ENCODE measurements around the gene RRBP1. TPM values are rescaled to one million over a fixed set of nuclear protein-coding genes. Genes with fewer than 3 reads are reported as not detected.

Gene RRBP1
- total RNA-seq, 2 donors from 2014 or later = 402 to 509 TPM

DNA sequence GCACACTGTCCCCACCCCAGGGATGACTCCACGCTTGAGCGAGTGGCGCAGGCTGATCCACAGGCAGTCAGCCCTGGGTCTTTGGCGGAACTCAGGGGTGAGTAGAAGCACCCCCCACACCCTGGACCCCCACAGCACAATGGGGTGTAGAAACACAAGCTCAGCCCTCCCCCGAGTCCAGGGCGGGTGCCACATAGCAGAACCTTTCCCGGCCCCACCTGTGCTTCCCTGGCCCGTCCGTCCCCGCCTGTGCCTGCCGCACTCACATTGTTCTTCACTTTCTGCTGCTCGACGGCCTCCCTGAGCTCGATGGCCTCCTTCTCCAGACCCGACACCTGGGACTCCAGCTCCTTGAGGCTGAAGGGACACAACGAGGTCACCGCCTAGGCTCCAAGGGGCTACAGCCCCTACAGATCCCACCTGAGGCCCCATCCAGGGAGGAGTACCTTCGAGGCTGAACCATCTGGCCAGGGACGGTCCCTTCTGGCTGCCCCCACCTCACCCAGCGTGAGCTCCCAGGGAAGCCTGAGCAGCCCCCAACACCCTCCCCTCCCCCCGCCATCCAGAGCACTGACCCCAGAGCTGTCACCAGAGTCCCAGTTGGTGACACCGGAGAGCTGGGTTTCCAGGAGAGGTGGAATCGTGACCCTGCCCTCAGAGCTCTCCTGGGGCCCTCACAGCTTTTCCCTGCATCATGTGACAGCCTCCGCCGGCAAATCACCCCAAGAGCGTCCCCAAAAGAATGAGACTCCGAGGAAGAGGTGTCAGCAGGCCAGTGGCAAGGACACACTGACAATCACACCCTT, 56.6 kb downstream of the RRBP1 start:
- Histone ChIP-seq H3K9me3 (no peaks in the 10 kb centered on the region), H3K36me3 (peaks cover 51% of the 10 kb centered on the region), H3K27me3 (no peaks in the 10 kb centered on the region), H3K4me3 (no peak overlapping the region), H3K4me1 (peaks cover 7% of the 10 kb centered on the region), H3K9ac (ENCODE audit: low read depth in 2 of 2, low read length in 2 of 2) (no peak overlapping the region), H3K27ac (no peak overlapping the region)
- intact Hi-C loops (cut with DNase I) = no loop called here
- no peak for DNase-seq
- TF ChIP-seq, protein P1, sequence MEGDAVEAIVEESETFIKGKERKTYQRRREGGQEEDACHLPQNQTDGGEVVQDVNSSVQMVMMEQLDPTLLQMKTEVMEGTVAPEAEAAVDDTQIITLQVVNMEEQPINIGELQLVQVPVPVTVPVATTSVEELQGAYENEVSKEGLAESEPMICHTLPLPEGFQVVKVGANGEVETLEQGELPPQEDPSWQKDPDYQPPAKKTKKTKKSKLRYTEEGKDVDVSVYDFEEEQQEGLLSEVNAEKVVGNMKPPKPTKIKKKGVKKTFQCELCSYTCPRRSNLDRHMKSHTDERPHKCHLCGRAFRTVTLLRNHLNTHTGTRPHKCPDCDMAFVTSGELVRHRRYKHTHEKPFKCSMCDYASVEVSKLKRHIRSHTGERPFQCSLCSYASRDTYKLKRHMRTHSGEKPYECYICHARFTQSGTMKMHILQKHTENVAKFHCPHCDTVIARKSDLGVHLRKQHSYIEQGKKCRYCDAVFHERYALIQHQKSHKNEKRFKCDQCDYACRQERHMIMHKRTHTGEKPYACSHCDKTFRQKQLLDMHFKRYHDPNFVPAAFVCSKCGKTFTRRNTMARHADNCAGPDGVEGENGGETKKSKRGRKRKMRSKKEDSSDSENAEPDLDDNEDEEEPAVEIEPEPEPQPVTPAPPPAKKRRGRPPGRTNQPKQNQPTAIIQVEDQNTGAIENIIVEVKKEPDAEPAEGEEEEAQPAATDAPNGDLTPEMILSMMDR (IDR thresholded peaks at IDR 0.05) = no peak

DNA sequence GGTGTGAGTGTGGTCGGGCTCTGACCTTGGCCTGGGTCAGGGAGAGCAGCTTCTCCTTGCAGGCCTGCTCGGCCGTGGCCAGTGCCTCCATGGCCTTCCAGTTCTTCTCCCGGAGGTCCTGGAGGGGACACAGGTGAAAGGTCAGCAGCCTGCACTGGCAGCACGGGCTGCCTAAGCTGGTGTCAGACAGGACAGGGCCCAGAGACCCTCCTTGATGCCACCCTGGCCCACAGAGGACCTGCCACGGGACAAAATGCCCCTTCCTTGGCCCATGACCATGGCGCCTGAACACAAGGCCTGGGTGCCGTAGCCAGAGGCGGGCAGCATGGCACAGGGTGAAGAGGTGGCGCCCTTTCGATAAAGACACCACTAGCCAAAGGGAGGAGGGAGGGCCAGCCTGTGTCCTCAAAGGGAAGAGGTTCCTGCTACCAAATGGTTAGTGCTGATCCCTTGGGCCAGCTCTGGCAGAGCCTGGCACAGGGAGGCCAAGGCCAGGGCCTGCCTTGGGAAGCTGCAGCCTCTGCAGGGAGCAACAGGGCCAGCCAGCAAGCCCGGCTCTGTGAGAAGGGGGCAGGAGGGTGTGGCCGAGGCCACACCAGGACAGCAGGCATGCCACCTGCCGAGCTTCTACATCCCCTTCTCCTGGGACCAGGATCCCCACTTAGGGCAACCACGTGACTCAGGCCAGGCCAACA, 57.3 kb downstream of the RRBP1 start:
- H3K27ac ChIP-seq = no peak overlapping the region
- no peak for DNase-seq
- H3K9ac ChIP-seq (ENCODE audit: low read depth in 2 of 2, low read length in 2 of 2) = no peak overlapping the region
- no peak overlapping the region for H3K4me3 ChIP-seq
- peaks cover 7% of the 10 kb centered on the region for H3K4me1 ChIP-seq
- TF ChIP-seq, protein P1 (IDR thresholded peaks at IDR 0.05) = no peak
- peaks cover 51% of the 10 kb centered on the region for H3K36me3 ChIP-seq
- intact Hi-C loops (cut with DNase I) = no loop called here
- no peaks in the 10 kb centered on the region for H3K9me3 ChIP-seq
- no peaks in the 10 kb centered on the region for H3K27me3 ChIP-seq

DNA sequence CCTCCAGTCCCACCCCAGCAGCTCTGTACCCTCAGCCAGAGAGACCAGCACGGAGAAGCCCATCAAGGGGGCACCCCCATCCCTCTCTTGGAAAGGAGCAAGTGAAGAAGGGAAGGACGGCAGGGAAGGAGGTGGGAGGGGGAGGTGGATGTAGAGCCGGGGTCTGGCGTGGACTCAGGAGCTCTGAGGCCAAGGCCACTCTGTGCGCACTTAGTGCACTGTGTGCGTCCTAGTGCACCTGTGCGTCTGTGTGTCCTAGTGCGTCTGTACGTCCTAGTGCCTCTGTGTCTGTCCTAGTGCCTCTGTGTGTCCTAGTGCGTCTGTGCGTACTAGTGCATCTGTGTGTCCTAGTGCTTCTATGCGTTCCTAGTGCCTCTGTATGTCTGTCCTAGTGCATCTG, 58.0 kb downstream of the RRBP1 start:
- Histone ChIP-seq H3K4me1 (peaks cover 7% of the 10 kb centered on the region), H3K4me3 (no peak overlapping the region), H3K27me3 (no peaks in the 10 kb centered on the region), H3K9me3 (no peaks in the 10 kb centered on the region), H3K36me3 (peaks cover 51% of the 10 kb centered on the region), H3K9ac (ENCODE audit: low read depth in 2 of 2, low read length in 2 of 2) (no peak overlapping the region), H3K27ac (no peak overlapping the region)
- DNase-seq = no peak
- intact Hi-C loops (cut with DNase I) = no loop called here
- TF ChIP-seq, protein P1 (IDR thresholded peaks at IDR 0.05) = no peak

DNA sequence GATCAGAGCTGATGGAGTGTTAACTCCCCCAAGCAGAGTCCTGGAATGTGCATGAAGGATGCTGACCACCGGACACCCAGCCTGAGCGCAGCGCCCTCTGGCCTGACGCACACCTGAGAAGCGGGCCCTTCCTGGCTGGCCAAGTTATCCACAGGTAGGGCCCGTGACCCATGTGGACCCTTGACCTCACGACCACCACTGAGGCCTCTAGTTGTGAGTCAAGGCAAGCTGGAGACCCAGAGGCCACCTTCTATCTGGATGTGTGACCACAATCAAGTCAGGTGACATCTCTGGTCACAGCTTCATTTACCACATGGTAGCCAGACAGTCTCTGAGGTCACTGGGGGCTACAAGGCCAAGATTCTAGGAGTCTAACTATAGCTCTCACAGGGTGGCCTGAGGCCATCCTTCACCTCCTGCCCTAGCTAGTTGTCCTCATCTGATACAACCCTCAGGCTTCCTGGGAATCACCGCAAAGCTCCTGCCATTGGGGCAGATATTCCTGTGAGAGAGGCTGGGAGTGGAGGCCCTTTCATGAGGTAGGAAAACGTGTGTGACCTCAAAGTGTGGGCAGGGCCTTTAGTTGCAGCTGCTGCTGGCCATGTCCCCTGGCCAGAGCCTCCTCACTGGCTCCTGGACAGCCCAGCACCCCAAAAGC, 59.1 kb downstream of the RRBP1 start:
- no peak for DNase-seq
- intact Hi-C loops (cut with DNase I) = no loop called here
- Histone ChIP-seq H3K4me1 (peaks cover 7% of the 10 kb centered on the region), H3K9me3 (no peaks in the 10 kb centered on the region), H3K36me3 (peaks cover 43% of the 10 kb centered on the region), H3K27me3 (no peaks in the 10 kb centered on the region), H3K4me3 (no peak overlapping the region), H3K9ac (ENCODE audit: low read depth in 2 of 2, low read length in 2 of 2) (no peak overlapping the region), H3K27ac (no peak overlapping the region)
- TF ChIP-seq, protein P1 (IDR thresholded peaks at IDR 0.05) = no peak

DNA sequence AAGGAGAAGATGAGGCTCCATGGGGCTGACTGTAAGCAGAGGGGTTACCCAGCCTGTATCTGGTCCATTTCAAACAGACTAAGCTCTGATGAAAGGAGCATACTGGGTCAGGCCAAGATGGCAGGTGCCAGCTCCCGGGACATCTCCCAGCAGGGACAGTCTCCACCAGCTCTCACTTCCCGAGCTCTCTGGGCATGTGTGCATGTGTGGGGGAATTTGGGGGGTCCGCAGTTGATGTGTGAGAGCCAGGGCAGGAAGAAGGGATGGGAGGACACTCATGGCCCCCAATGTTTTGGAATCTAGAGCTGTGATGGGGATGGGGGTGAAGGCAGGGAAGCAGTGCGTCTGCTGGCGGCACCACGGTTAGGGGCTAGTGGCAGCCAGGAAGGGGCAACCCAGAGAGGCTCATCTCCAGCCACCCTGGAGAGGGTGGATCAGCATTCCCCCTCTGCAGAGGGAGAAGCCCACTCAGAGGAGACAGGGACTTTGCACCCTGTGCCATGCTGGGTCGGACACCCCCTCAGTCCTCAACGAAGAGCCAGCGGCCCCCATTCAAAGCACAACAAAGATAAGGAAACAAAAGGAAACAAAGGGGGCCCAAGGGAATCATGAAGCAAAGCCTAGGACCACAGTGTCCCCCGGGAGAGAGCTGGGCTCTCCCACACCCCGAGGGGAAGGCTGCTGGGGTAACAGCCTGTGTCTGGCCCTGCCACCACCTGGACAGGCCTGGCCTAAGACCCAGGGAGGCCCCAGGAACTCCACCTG, 59.8 kb downstream of the RRBP1 start:
- intact Hi-C loops (cut with DNase I) = no loop called here
- peaks cover 46% of the 10 kb centered on the region for H3K36me3 ChIP-seq
- no peak overlapping the region for H3K4me3 ChIP-seq
- H3K27ac ChIP-seq = no peak overlapping the region
- no peak overlapping the region for H3K9ac ChIP-seq (ENCODE audit: low read depth in 2 of 2, low read length in 2 of 2)
- H3K27me3 ChIP-seq = no peaks in the 10 kb centered on the region
- TF ChIP-seq, protein P1 (IDR thresholded peaks at IDR 0.05) = no peak
- H3K4me1 ChIP-seq = peaks cover 5% of the 10 kb centered on the region
- no peak for DNase-seq
- H3K9me3 ChIP-seq = no peaks in the 10 kb centered on the region

All from colonic mucosa (tissue), 4 donors.